Vagina (tissue), 2 donors: Measurements from ENCODE around the gene TBX15. TPM values are rescaled to one million over a fixed set of nuclear protein-coding genes. Genes with fewer than 3 reads are reported as not detected.

Experiments
- DNase-seq, 2 donors: peaks; one replicate each; pipeline ENCODE4 v3.0.0-alpha.2; 2017; ENCODE audit errors: extremely low spot score in 2 of 2
- H3K27ac ChIP-seq: fragments of 200-600 bp; sonication (generic); one replicate; pipeline ENCODE4 v1.5.1; 2019
- H3K27me3 ChIP-seq: fragments of 200-600 bp; sonication (generic); one replicate; pipeline ENCODE4 v1.5.1; 2019
- H3K36me3 ChIP-seq, 2 donors: fragments of 200-600 bp; sonication (generic); one replicate each; pipeline ENCODE4 v1.5.1; 2017 to 2019
- H3K4me1 ChIP-seq: fragments of 200-600 bp; sonication (generic); one replicate; pipeline ENCODE4 v1.5.1; 2019
- H3K4me3 ChIP-seq, 2 donors: fragments of 200-600 bp; sonication (generic); 1 replicate in 1 of 2; 2 replicates in 1 of 2; pipeline ENCODE4 v1.5.1; 2016 to 2019
- H3K9me3 ChIP-seq: fragments of 200-600 bp; sonication (generic); one replicate; pipeline ENCODE4 v1.5.1; 2019
- POLR2A ChIP-seq, 2 donors: fragments of 450-650 bp; IDR thresholded peaks; one replicate each; pipeline ENCODE4 v1.6.1; 2017; ENCODE audit warnings: antibody characterized with exemption in 2 of 2, mild to moderate bottlenecking in 2 of 2, moderate library complexity in 2 of 2
- POLR2AphosphoS5 ChIP-seq, 2 donors: sonication (generic); formaldehyde crosslinking; IDR thresholded peaks; one replicate each; pipeline ENCODE4 v1.9.0; 2017; ENCODE audit warnings: antibody characterized with exemption in 2 of 2, mild to moderate bottlenecking in 2 of 2, low read depth in 1 of 2; ENCODE audit not compliant: insufficient read depth in 1 of 2
- intact Hi-C: fragments of 100-400 bp; cut with DNase I; formaldehyde crosslinking; loops from one replicate; pipeline ENCODE4 v1.15.1; 2023
- total RNA-seq: library from RNA; depleted of rRNA; stranded (reverse); fragments of >200 nt; gene quantifications from one replicate; pipeline ENCODE4 v1.2.3, GENCODE V29; 2016
- TF ChIP-seq, protein P1 (sequence below), 3 experiments: fragments of 450-650 bp in 2 of 3; fragments of 200-600 bp in 1 of 3; sonication (generic) in 1 of 3; IDR thresholded peaks; one replicate each; pipeline ENCODE4 v1.5.1; 2017 to 2019; ENCODE audit warnings: antibody characterized with exemption in 3 of 3, mild to moderate bottlenecking in 2 of 3, moderate library complexity in 2 of 3

The TBX15 gene
- total RNA-seq, 1 donor from 2014 or later: 0.98 TPM

- no peaks in the 10 kb centered on the region for H3K27me3 ChIP-seq
- no peaks in the 10 kb centered on the region for H3K9me3 ChIP-seq
- H3K4me1 ChIP-seq: no peaks in the 10 kb centered on the region
These were observed 125.4 kb downstream of the TBX15 start for GRCh38 chr1:118862755-118863154.

DNA sequence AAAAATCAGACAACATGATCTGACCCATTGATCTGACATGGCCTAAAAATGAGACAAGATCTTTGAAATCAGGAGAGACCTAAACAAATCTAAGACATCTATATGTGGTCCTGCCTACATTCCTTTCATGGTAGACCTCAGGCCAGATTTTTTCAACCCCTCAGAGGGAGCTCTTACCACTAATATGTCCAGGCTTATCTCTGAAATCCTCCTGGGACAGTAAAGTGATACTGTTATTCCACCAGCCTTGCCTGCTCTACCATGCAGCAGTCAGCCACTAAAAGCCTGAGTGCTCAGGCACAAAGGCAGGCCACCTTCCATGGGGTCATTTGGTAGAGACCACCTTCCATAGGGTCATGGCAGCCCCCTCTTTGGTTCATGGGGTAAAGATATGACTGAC, 126.9 kb downstream of the TBX15 start:
- H3K27ac ChIP-seq: no peak overlapping the region
- H3K4me3 ChIP-seq: no peak overlapping the region
- no peaks in the 10 kb centered on the region for H3K27me3 ChIP-seq
- H3K9me3 ChIP-seq: no peaks in the 10 kb centered on the region
- TF ChIP-seq POLR2A (IDR thresholded peaks at IDR 0.05): no peak
- TF ChIP-seq, protein P1, sequence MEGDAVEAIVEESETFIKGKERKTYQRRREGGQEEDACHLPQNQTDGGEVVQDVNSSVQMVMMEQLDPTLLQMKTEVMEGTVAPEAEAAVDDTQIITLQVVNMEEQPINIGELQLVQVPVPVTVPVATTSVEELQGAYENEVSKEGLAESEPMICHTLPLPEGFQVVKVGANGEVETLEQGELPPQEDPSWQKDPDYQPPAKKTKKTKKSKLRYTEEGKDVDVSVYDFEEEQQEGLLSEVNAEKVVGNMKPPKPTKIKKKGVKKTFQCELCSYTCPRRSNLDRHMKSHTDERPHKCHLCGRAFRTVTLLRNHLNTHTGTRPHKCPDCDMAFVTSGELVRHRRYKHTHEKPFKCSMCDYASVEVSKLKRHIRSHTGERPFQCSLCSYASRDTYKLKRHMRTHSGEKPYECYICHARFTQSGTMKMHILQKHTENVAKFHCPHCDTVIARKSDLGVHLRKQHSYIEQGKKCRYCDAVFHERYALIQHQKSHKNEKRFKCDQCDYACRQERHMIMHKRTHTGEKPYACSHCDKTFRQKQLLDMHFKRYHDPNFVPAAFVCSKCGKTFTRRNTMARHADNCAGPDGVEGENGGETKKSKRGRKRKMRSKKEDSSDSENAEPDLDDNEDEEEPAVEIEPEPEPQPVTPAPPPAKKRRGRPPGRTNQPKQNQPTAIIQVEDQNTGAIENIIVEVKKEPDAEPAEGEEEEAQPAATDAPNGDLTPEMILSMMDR (IDR thresholded peaks at IDR 0.05): no peak
- no peak for TF ChIP-seq POLR2AphosphoS5 (IDR thresholded peaks at IDR 0.05; ENCODE audit: insufficient read depth in 1 of 2, low read depth in 1 of 2)
- no peak for DNase-seq
- intact Hi-C loops: no loop called here
- no peaks in the 10 kb centered on the region for H3K36me3 ChIP-seq
- no peaks in the 10 kb centered on the region for H3K4me1 ChIP-seq

More at GRCh38 chr1:118862755-118863154, 125.4 kb downstream of the TBX15 start:
- Histone ChIP-seq H3K27ac (no peak overlapping the region), H3K4me3 (no peak overlapping the region), H3K36me3 (no peaks in the 10 kb centered on the region)
- TF ChIP-seq POLR2A (IDR thresholded peaks at IDR 0.05) (no peak), POLR2AphosphoS5 (IDR thresholded peaks at IDR 0.05; ENCODE audit: insufficient read depth in 1 of 2, low read depth in 1 of 2) (no peak)
- TF ChIP-seq, protein P1 (IDR thresholded peaks at IDR 0.05): no peak
- DNase-seq: no peak
- intact Hi-C loops: no loop called here

DNA sequence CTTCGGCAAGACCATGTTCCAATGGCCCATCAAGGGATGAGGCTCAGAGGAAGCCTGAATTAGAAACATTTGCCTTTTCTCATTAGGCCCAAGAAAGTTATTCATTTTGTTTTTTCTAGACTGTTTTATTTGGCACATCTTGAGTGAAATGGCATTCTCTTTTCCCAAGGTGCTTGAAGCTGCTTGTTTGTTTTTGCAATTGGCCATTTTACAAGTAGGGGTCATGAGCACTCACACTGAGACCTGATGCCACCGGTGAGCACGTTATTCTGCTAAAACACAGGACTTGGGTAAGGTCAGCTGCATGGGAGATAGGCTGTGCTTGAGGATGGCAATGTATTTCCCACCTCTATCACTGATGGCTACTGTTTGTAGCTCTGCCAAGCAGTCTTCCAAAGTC, 128.1 kb downstream of the TBX15 start:
- no peak overlapping the region for H3K27ac ChIP-seq
- DNase-seq: no peak
- no peak overlapping the region for H3K4me3 ChIP-seq
- H3K36me3 ChIP-seq: no peaks in the 10 kb centered on the region
- no peaks in the 10 kb centered on the region for H3K4me1 ChIP-seq
- H3K9me3 ChIP-seq: no peaks in the 10 kb centered on the region
- no peak for TF ChIP-seq POLR2AphosphoS5 (IDR thresholded peaks at IDR 0.05; ENCODE audit: insufficient read depth in 1 of 2, low read depth in 1 of 2)
- TF ChIP-seq, protein P1 (IDR thresholded peaks at IDR 0.05): no peak
- intact Hi-C loops: no loop called here
- no peaks in the 10 kb centered on the region for H3K27me3 ChIP-seq

DNA sequence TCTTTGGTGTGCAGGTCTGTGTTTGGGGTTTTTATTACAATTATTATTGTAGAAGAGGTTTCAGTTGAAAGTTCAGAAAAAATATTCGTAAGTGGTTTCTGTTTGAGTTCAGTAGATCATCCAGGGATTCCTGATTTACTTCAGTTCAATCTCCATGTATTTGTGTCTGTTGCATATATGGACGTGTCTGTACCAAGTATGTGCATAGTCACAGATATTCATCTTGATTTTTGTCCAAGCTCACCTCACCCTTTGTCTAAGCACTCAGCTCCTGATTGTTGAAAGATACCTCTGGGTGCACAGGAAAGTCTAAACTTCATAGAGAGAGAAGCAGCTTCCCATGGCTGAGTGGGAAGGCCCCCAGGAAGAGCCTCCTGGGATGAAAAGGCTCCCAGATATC, 141.7 kb downstream of the TBX15 start:
- Histone ChIP-seq H3K4me3 (no peak overlapping the region), H3K27me3 (no peaks in the 10 kb centered on the region)

DNA sequence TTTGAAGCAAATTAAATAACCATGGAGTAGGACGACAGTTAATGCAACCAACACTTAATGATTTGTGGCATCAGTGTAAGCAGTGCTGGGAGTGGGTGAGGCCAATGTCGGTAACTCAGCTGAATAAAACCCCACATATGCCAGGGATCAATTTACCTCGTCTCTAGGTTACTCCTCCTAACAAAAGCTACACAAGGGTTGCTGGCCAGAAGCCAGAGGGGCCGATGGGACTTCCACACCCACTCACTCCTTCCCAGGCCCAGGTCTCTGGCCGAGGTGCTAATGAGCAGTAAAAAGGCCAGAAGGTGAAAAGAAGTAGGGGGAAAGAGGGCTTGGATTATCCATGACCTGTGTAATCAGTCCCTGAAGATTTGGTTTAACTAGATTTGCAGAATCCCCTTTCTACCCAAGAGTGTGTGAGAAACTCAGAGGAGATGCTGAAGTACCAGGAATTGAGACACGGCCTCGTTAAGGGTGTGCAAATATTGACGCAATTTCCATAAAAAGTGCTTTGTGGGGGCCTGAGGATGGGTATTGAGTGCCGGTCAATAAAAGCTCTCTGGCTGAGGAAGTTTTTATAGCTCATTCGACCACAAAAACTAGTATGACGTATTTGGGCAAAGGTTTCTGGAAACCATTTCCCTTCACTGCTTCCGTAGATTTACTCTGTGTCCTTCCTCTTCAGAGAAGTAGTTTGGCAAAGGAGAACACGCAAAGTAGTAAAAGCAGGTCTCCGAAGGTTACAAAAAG, 145.5 kb downstream of the TBX15 start:
- no peak for DNase-seq

More for the DNA sequence above, 141.7 kb downstream of the TBX15 start:
- TF ChIP-seq, protein P1 (IDR thresholded peaks at IDR 0.05): no peak
- TF ChIP-seq POLR2AphosphoS5 (IDR thresholded peaks at IDR 0.05; ENCODE audit: insufficient read depth in 1 of 2, low read depth in 1 of 2): no peak
- TF ChIP-seq POLR2A (IDR thresholded peaks at IDR 0.05): no peak
- no peaks in the 10 kb centered on the region for H3K9me3 ChIP-seq
- intact Hi-C loops: no loop called here
- no peak overlapping the region for H3K27ac ChIP-seq
- no peak for DNase-seq
- no peaks in the 10 kb centered on the region for H3K36me3 ChIP-seq
- H3K4me1 ChIP-seq: no peaks in the 10 kb centered on the region

More for the DNA sequence above, 145.5 kb downstream of the TBX15 start:
- no peaks in the 10 kb centered on the region for H3K36me3 ChIP-seq
- H3K27ac ChIP-seq: no peak overlapping the region
- TF ChIP-seq POLR2A (IDR thresholded peaks at IDR 0.05) (no peak), POLR2AphosphoS5 (IDR thresholded peaks at IDR 0.05; ENCODE audit: insufficient read depth in 1 of 2, low read depth in 1 of 2) (no peak)
- TF ChIP-seq, protein P1 (IDR thresholded peaks at IDR 0.05): no peak
- intact Hi-C loops: no loop called here
- no peaks in the 10 kb centered on the region for H3K4me1 ChIP-seq
- no peaks in the 10 kb centered on the region for H3K27me3 ChIP-seq
- H3K9me3 ChIP-seq: no peaks in the 10 kb centered on the region
- H3K4me3 ChIP-seq: no peak overlapping the region
